ENCODE measurements around the gene CAVIN3. TPM values are rescaled to one million over a fixed set of nuclear protein-coding genes. Genes with fewer than 3 reads are reported as not detected.

Gene CAVIN3
- total and polyA plus RNA-seq, 2 donors (not counting 3 experiments of a cell fraction or from before 2014, with no cell fraction given): 153 to 241 TPM

DNA sequence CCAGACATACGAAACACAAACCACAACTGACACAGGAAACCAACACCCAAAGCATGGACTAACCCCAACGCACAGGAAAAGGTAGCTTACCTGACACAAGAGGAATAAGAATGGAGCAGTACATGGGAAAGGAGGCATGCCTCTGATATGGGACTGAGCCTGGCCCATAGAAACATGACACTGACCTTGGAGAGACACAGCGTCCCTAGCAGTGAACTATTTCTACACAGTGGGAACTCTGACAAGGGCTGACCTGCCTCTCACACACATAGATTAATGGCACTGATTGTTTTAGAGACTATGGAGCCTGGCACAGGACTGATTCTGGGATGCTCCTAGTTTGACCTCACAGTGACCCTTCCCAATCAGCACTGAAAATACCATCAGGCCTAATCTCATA is 48.7 kb downstream of the CAVIN3 start:
- dilution Hi-C loops (cut with MboI; ENCODE audit: extremely low pct_ligation_motif_present, low sequenced_read_pairs): no loop called here
- BruUV-seq (replicated peaks): no TSS peak

More for the DNA sequence above, 48.7 kb downstream of the CAVIN3 start:
- no peak for FAIRE-seq
- no peak overlapping the region for H3K4me3 ChIP-seq (replicated peaks in 1 of 3; ENCODE audit: insufficient read depth in 1 of 3, low read depth in 1 of 3, low read length in 3 of 3)
- ChIA-PET POLR2A (no interaction called here), CTCF (interaction anchor here (1.2 kb wide), 1 partner anchor 279 kb away, joined by 4 read pairs; no protein-coding TSS in a partner anchor)
- H3K4me2 ChIP-seq (ENCODE audit: insufficient read depth, low read length): no peak overlapping the region
- TF ChIP-seq JUN (IDR thresholded peaks at IDR 0.05; ENCODE audit: borderline replicate concordance, insufficient read depth, insufficient read length, low read depth) (no peak), POLR2A (IDR thresholded peaks at IDR 0.05; ENCODE audit: low read depth, low read length) (no peak), POLR2AphosphoS5 (IDR thresholded peaks at IDR 0.05; ENCODE audit: insufficient read depth, low read depth, low read length) (no peak), FOS (IDR thresholded peaks at IDR 0.05; ENCODE audit: borderline replicate concordance, insufficient read depth, low read length) (no peak), EZH2 (IDR thresholded peaks at IDR 0.05; ENCODE audit: borderline replicate concordance, low read depth, low read length, severe bottlenecking) (no peak), MAX (IDR thresholded peaks at IDR 0.05; ENCODE audit: insufficient read depth, insufficient read length) (no peak), GATA2 (IDR thresholded peaks at IDR 0.05; ENCODE audit: insufficient read depth, insufficient read length, low read depth, low read length) (no peak), MYC (IDR thresholded peaks at IDR 0.05; ENCODE audit: low read depth, low read length) (no peak)
- TF ChIP-seq, protein P1, sequence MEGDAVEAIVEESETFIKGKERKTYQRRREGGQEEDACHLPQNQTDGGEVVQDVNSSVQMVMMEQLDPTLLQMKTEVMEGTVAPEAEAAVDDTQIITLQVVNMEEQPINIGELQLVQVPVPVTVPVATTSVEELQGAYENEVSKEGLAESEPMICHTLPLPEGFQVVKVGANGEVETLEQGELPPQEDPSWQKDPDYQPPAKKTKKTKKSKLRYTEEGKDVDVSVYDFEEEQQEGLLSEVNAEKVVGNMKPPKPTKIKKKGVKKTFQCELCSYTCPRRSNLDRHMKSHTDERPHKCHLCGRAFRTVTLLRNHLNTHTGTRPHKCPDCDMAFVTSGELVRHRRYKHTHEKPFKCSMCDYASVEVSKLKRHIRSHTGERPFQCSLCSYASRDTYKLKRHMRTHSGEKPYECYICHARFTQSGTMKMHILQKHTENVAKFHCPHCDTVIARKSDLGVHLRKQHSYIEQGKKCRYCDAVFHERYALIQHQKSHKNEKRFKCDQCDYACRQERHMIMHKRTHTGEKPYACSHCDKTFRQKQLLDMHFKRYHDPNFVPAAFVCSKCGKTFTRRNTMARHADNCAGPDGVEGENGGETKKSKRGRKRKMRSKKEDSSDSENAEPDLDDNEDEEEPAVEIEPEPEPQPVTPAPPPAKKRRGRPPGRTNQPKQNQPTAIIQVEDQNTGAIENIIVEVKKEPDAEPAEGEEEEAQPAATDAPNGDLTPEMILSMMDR (IDR thresholded peaks at IDR 0.05; ENCODE audit: extremely low read depth in 1 of 2, insufficient read depth in 1 of 2, low read depth in 1 of 2, low read length in 2 of 2): no peak
- no peaks in the 10 kb centered on the region for H3K79me2 ChIP-seq (ENCODE audit: control insufficient read depth, insufficient read depth, low read length)
- no peaks in the 10 kb centered on the region for H4K20me1 ChIP-seq (replicated peaks; ENCODE audit: control insufficient read depth, extremely low read depth, insufficient read depth, low read length)
- DNase-seq (ENCODE audit: low read depth, low spot score): no peak
- H2AFZ ChIP-seq (ENCODE audit: low read depth, low read length): no peak overlapping the region
- no peaks in the 10 kb centered on the region for H3K4me1 ChIP-seq (ENCODE audit: control insufficient read depth, extremely low read depth, insufficient read depth, low read length)
- H3K9me3 ChIP-seq (replicated peaks; ENCODE audit: control insufficient read depth, insufficient read depth, low read length): no peaks in the 10 kb centered on the region
- no peak overlapping the region for H3K27ac ChIP-seq (ENCODE audit: insufficient read depth, low read depth, low read length)
- no peaks in the 10 kb centered on the region for H3K9me1 ChIP-seq (replicated peaks; ENCODE audit: control insufficient read depth, extremely low read depth, insufficient read depth, low read length)
- no peak overlapping the region for H3K9ac ChIP-seq (replicated peaks; ENCODE audit: extremely low read depth, insufficient read depth, low read length)
- peaks cover 0 to 6% of the 10 kb centered on the region in 2 experiments for H3K27me3 ChIP-seq (ENCODE audit: control insufficient read depth in 2 of 2, insufficient read depth in 2 of 2, low read length in 2 of 2)
- H3K36me3 ChIP-seq (ENCODE audit: control insufficient read depth in 2 of 2, extremely low read depth in 1 of 2, insufficient read depth in 2 of 2, low read length in 2 of 2): no peaks in the 10 kb centered on the region
- intact Hi-C loops (cut with micrococcal nuclease): no loop called here
